ENCODE data around the gene ADIG.

ADIG gene

DNA sequence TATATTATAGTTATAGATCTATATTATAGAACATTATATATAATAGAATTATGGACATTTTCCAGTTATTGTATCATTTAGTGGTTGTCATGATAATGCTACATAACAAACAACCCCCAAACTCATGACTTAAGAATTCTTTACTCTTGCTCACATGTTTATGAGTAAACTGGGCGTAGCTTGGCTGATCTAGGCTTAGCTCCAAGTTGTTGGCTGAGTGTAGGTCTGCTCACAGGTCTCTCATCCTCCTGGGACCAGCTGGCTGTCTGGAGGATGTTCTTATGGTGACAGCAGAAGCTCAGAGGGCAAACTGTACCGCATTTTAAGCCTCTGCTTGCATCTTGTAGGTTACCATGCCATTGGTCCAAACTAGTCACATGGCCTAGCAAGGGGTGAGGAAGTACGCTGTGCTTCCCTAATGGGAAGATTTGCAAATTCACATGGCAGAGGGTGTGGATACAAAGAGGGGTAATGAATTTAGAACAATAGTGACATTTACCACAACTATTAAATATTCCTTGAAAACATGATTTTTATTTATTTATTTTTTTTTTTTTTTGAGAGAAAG lies 54.8 kb downstream of the ADIG start:
- no peak overlapping the region for H3K4me3 ChIP-seq (replicated peaks; ENCODE audit: low read depth, low read length)
- TF ChIP-seq, protein P1, sequence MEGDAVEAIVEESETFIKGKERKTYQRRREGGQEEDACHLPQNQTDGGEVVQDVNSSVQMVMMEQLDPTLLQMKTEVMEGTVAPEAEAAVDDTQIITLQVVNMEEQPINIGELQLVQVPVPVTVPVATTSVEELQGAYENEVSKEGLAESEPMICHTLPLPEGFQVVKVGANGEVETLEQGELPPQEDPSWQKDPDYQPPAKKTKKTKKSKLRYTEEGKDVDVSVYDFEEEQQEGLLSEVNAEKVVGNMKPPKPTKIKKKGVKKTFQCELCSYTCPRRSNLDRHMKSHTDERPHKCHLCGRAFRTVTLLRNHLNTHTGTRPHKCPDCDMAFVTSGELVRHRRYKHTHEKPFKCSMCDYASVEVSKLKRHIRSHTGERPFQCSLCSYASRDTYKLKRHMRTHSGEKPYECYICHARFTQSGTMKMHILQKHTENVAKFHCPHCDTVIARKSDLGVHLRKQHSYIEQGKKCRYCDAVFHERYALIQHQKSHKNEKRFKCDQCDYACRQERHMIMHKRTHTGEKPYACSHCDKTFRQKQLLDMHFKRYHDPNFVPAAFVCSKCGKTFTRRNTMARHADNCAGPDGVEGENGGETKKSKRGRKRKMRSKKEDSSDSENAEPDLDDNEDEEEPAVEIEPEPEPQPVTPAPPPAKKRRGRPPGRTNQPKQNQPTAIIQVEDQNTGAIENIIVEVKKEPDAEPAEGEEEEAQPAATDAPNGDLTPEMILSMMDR (IDR thresholded peaks at IDR 0.05; ENCODE audit: insufficient read depth, low read length, poor library complexity, severe bottlenecking), result no peak
- DNase-seq (ENCODE audit: extremely low read depth, insufficient read length), result no peak
- H3K36me3 ChIP-seq (ENCODE audit: control insufficient read depth, insufficient read depth, low read length), result no peaks in the 10 kb centered on the region
- no peaks in the 10 kb centered on the region; the same call in 1 of the 2 replicates for H3K27me3 ChIP-seq (replicated peaks; ENCODE audit: control insufficient read depth, insufficient read depth, low read length)
